Thoracic aorta (tissue), 2 donors: ENCODE results near the gene KRTAP19-1. TPM values are rescaled to one million over a fixed set of nuclear protein-coding genes. Genes with fewer than 3 reads are reported as not detected.
"Not testable (repeated sequence)": the region's sequence is repeated elsewhere in the genome, so short reads cannot be mapped to it uniquely, and the experiment has no call there.

Experiments used
- ATAC-seq: fragments of 150-250 bp; one replicate; pipeline ENCODE4 v1.8.0; 2017; ENCODE audit warnings: low read depth; ENCODE audit not compliant: insufficient number of reproducible peaks, low FRiP score
- DNase-seq: peaks from one replicate; pipeline ENCODE4 v3.0.0-alpha.2; 2020; ENCODE audit warnings: low spot score
- H3K27ac ChIP-seq, 2 donors: fragments of 200-600 bp; sonication (generic); 1 replicate in 1 of 2; 2 replicates in 1 of 2; pipeline ENCODE4 v1.5.1; 2016; ENCODE audit warnings: mild to moderate bottlenecking in 2 of 2, moderate library complexity in 2 of 2
- H3K27me3 ChIP-seq: fragments of 200-600 bp; sonication (generic); replicated peaks from 2 replicates; pipeline ENCODE4 v1.6.0; 2016; ENCODE audit warnings: mild to moderate bottlenecking; ENCODE audit not compliant: insufficient read depth
- H3K36me3 ChIP-seq: fragments of 200-600 bp; sonication (generic); one replicate; pipeline ENCODE4 v1.5.1; 2016
- H3K4me1 ChIP-seq, 2 donors: fragments of 200-600 bp; sonication (generic); 1 replicate in 1 of 2; 2 replicates in 1 of 2; pipeline versions ENCODE4 v1.5.1 to v1.6.0; 2016; ENCODE audit warnings: low read depth in 2 of 2, mild to moderate bottlenecking in 1 of 2; ENCODE audit not compliant: control insufficient read depth in 1 of 2
- H3K4me3 ChIP-seq: fragments of 200-600 bp; sonication (generic); 2 replicates; pipeline ENCODE4 v1.5.1; 2016; ENCODE audit warnings: mild to moderate bottlenecking
- H3K9me3 ChIP-seq: fragments of 200-600 bp; sonication (generic); 2 replicates; pipeline ENCODE4 v1.5.1; 2016
- total RNA-seq, 2 donors: library from RNA; depleted of rRNA; stranded (reverse); fragments of >200 nt; gene quantifications; one replicate each; pipeline versions ENCODE4 v1.1.0 to v1.2.3, GENCODE V29; 2016
- TF ChIP-seq, protein P1 (sequence below): fragments of 200-600 bp; sonication (generic); IDR thresholded peaks from one replicate; pipeline ENCODE4 v1.5.1; 2019; ENCODE audit warnings: antibody characterized with exemption

The KRTAP19-1 gene
- total RNA-seq: not detected

DNA sequence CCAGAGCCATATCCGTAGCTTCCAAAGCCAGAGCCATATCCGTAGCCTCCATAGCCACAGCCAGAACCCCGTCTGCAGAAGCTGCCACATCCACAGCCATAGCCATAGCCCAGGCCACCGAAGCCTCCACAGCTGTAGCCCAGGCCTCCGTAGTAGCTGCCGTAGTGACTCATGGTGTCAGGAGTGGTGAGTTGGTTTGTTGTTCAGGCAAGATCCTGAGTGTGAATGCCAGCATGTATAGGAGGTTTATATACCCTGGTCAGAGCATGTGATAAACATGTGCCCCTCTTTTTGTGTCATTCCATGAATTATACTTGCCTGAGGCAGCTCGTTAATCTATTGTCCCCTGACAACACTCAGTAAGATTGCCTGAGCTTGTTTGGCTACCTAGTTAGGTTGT lies at the start of gene KRTAP19-1:
KRTAP19-1 (minus strand) TSS at position 223 of the 400 bp plus-strand sequence; CDS start at position 173, 50 bp downstream.
- Histone ChIP-seq H3K27ac (no peak within 1 kb of the TSS), H3K4me1 (no peaks in the 10 kb centered on the region), H3K4me3 (no peak within 1 kb of the TSS), H3K27me3 (no peaks in the 10 kb centered on the region), H3K9me3 (no peaks in the 10 kb centered on the region), H3K36me3 (no peaks in the 10 kb centered on the region)
- TF ChIP-seq, protein P1, sequence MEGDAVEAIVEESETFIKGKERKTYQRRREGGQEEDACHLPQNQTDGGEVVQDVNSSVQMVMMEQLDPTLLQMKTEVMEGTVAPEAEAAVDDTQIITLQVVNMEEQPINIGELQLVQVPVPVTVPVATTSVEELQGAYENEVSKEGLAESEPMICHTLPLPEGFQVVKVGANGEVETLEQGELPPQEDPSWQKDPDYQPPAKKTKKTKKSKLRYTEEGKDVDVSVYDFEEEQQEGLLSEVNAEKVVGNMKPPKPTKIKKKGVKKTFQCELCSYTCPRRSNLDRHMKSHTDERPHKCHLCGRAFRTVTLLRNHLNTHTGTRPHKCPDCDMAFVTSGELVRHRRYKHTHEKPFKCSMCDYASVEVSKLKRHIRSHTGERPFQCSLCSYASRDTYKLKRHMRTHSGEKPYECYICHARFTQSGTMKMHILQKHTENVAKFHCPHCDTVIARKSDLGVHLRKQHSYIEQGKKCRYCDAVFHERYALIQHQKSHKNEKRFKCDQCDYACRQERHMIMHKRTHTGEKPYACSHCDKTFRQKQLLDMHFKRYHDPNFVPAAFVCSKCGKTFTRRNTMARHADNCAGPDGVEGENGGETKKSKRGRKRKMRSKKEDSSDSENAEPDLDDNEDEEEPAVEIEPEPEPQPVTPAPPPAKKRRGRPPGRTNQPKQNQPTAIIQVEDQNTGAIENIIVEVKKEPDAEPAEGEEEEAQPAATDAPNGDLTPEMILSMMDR: no peak
- no peak for ATAC-seq
- DNase-seq: no peak

DNA sequence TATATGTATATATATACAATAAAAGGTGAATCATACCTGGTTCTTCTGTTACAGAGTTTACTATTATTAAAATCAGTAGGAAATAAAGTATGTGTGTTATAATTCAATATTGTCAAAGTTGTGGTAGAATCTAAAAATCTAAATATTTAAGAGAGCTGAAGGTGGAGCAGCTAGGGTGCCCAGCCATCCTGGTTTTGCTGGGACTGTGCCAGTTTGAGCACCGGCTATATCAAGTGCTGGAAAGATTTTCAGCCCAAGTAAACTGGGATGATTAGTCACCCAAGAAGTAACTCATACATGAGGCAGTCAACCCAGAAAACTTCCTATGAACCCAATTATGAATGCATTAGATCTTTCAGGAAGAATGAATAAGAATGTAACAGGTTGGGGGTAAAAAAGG lies 38.7 kb upstream of the KRTAP19-1 start:
- ATAC-seq: no peak
- H3K27ac ChIP-seq: no peak overlapping the region
- TF ChIP-seq, protein P1: no peak
- DNase-seq: no peak
- no peaks in the 10 kb centered on the region for H3K9me3 ChIP-seq
- H3K4me3 ChIP-seq: no peak overlapping the region
- no peaks in the 10 kb centered on the region for H3K36me3 ChIP-seq
- H3K4me1 ChIP-seq: no peaks in the 10 kb centered on the region
- H3K27me3 ChIP-seq: no peaks in the 10 kb centered on the region

DNA sequence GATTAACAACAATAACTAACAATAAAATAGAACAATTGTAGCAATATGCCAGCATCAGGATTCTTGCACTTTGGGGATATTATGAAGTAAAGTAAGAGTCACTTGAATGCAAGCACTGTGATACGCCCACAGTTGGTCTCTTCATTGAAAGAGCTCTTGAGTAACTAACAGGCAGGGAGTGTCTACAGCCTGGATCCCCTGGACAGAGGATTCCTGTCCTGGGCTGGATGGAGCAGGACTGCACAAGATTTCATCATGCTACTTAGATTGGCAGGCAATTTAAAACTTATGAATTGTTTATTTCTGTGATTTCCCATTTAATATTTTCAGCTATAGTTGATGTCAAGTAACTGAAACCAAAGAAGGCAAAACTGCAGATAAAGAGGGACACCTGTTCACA lies 35.5 kb upstream of the KRTAP19-1 start:
- ATAC-seq: no peak
- Histone ChIP-seq H3K27ac (no peak overlapping the region), H3K36me3 (no peaks in the 10 kb centered on the region), H3K4me1 (no peaks in the 10 kb centered on the region), H3K27me3 (no peaks in the 10 kb centered on the region), H3K9me3 (no peaks in the 10 kb centered on the region), H3K4me3 (no peak overlapping the region)
- DNase-seq: no peak
- TF ChIP-seq, protein P1: no peak

DNA sequence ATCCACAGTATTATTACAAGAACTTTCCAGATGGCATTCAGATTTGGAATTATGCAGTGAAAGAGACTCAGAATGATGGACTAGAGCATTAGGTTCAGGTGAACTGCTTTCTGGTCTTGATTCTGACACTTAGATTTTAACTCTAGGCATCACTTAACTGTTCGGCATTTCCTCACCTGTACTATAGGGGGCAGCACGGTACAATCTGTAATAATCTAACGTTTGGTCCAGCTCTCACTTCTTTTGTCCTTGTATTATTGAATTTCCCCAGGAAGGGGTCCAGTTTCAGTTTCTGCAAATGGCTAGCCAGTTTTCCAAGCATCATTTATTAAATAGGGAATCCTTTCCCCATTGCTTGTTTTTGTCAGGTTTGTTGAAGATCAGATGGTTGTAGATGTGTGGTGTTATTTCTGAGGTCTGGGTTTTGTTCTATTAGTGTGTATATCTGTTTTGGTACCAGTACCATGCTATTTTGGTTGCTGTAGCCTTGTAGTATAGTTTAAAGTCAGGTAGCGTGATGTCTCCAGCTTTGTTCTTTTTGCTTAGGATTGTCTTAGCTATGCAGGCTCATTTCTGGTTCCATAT lies 25.5 kb upstream of the KRTAP19-1 start:
- not testable (repeated sequence) for H3K9me3 ChIP-seq, H3K4me1 ChIP-seq, H3K27ac ChIP-seq, DNase-seq, H3K27me3 ChIP-seq, H3K36me3 ChIP-seq, H3K4me3 ChIP-seq, ATAC-seq

DNA sequence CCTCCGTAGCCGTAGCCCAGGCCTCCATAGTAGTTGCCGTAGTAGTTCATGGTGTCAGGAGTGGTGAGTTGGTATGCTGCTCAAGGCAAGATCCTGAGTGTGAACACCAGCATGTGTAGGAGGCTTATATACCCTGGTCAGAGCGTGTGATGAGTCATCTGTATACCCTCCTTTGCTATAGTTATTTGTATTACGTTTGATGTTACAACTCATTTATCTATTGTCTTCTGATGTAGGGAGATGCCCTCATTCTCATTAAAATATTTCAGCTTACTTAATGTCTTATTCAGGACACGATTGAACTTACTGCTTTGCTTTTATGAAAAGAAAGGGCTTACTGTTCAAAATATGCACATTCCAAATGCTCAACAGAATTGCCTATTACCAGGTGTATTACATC lies 21.9 kb upstream of the KRTAP19-1 start, which contains the start of gene KRTAP19-5:
KRTAP19-5 (minus strand) TSS at position 101 of the 400 bp plus-strand sequence; CDS start at position 50, 51 bp downstream.
- no peak for ATAC-seq
- H3K4me3 ChIP-seq: no peak within 1 kb of the TSS
- TF ChIP-seq, protein P1: no peak
- no peak within 1 kb of the TSS for H3K27ac ChIP-seq
- no peaks in the 10 kb centered on the region for H3K36me3 ChIP-seq
- no peaks in the 10 kb centered on the region for H3K27me3 ChIP-seq
- no peak for DNase-seq
- H3K4me1 ChIP-seq: no peaks in the 10 kb centered on the region
- no peaks in the 10 kb centered on the region for H3K9me3 ChIP-seq

DNA sequence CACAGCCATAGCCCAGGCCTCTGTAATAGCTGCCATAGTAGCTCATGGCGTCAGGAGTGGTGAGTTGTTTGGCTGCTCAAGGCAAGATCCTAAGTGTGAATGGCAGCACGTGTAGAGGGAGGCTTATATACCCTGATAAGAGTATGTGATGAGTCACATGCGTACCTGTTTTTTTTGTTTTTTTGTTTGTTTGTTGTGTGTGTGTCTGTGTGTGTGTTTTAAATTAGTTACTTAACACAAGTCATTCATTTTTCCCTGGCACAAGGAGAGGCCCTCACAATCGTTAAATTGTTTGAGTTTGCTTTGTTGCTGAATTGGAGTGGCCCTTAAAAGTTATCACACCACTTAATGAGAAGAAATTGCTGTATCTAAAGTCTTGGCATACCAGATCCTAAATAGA lies 16.9 kb upstream of the KRTAP19-1 start, which contains the start of gene KRTAP19-4:
KRTAP19-4 (minus strand) TSS at position 101 of the 400 bp plus-strand sequence; CDS start at position 46, 55 bp downstream.
- no peak within 1 kb of the TSS for H3K4me3 ChIP-seq
- H3K9me3 ChIP-seq: no peaks in the 10 kb centered on the region
- TF ChIP-seq, protein P1: no peak
- ATAC-seq: no peak
- no peak within 1 kb of the TSS for H3K27ac ChIP-seq
- H3K4me1 ChIP-seq: no peaks in the 10 kb centered on the region
- H3K27me3 ChIP-seq: no peaks in the 10 kb centered on the region
- DNase-seq: no peak
- no peaks in the 10 kb centered on the region for H3K36me3 ChIP-seq
